Measurements from ENCODE around the gene MGAT5. TPM values are rescaled to one million over a fixed set of nuclear protein-coding genes. Genes with fewer than 3 reads are reported as not detected.

Gene MGAT5
- total RNA-seq, 2 experiments from 2014 or later = 60.8 to 68.0 TPM

GRCh38 chr2:134372141-134372540, 118.3 kb downstream of the MGAT5 start:
- no peak overlapping the region for H3K4me3 ChIP-seq (ENCODE audit: low read depth, low read length, poor library complexity, severe bottlenecking)
- H3K79me2 ChIP-seq (ENCODE audit: insufficient read depth, low read depth, low read length) = no peaks in the 10 kb centered on the region
- H3K27ac ChIP-seq (ENCODE audit: low read depth, low read length, poor library complexity, severe bottlenecking) = no peak overlapping the region
- H3K4me1 ChIP-seq (ENCODE audit: insufficient read depth, low read length, poor library complexity, severe bottlenecking) = peaks cover 22% of the 10 kb centered on the region
- ChIA-PET CTCF (ENCODE audit: unreplicated experiment) (no interaction called here), POLR2A (no interaction called here)
- peaks cover 58% of the 10 kb centered on the region for H3K36me3 ChIP-seq (ENCODE audit: insufficient read depth, low read length)
- no peak overlapping the region for H3K4me2 ChIP-seq (ENCODE audit: low read length)
- intact Hi-C loops (cut with micrococcal nuclease; ENCODE audit: unreplicated experiment) = no loop called here
- DNase-seq (ENCODE audit: low spot score) = no peak
- TF ChIP-seq EZH2phosphoT487 (IDR thresholded peaks at IDR 0.05; ENCODE audit: borderline replicate concordance, low read depth, low read length) = no peak
- TF ChIP-seq, protein P1, sequence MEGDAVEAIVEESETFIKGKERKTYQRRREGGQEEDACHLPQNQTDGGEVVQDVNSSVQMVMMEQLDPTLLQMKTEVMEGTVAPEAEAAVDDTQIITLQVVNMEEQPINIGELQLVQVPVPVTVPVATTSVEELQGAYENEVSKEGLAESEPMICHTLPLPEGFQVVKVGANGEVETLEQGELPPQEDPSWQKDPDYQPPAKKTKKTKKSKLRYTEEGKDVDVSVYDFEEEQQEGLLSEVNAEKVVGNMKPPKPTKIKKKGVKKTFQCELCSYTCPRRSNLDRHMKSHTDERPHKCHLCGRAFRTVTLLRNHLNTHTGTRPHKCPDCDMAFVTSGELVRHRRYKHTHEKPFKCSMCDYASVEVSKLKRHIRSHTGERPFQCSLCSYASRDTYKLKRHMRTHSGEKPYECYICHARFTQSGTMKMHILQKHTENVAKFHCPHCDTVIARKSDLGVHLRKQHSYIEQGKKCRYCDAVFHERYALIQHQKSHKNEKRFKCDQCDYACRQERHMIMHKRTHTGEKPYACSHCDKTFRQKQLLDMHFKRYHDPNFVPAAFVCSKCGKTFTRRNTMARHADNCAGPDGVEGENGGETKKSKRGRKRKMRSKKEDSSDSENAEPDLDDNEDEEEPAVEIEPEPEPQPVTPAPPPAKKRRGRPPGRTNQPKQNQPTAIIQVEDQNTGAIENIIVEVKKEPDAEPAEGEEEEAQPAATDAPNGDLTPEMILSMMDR (conservative IDR thresholded peaks at IDR 0.05; ENCODE audit: low read length) = no peak
- no peaks in the 10 kb centered on the region for H3K9me2 ChIP-seq (ENCODE audit: insufficient read depth, low read length)
- BruUV-seq (replicated peaks) = no TSS peak
- no peak overlapping the region for H2AFZ ChIP-seq (ENCODE audit: low read length)
- no peaks in the 10 kb centered on the region for H4K20me1 ChIP-seq (ENCODE audit: insufficient read depth, low read length)
- H3K9me3 ChIP-seq (ENCODE audit: low read length) = no peaks in the 10 kb centered on the region

DNA sequence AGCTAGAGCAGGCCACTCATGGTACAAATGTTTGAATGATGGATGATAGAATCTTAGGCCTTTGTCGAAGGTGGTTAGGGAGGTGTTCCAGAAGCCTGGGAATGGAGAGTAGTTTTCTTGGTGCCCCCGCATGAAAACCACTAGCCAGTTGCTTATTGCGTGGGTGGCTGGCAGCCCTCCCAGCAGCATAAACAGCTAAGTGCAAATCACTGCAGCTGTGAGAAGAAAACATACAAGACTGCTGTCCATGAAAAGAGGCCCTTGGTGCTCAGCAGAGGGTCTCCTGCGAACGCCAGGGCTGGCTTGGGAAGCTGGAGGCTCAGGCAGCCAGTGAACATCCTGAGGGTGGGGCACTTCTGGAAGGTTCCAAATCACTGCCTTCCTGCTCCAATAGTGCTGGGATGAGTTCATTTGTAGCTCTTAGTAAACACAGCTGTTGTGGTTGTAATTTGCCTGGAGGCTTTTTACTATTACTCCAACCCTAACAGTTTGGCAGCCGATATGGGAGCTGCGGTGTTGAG, 118.8 kb downstream of the MGAT5 start:
- Histone ChIP-seq H3K4me2 (ENCODE audit: low read length) (no peak overlapping the region), H3K9me2 (ENCODE audit: insufficient read depth, low read length) (no peaks in the 10 kb centered on the region), H3K4me1 (ENCODE audit: insufficient read depth, low read length, poor library complexity, severe bottlenecking) (peaks cover 19% of the 10 kb centered on the region), H3K9me3 (ENCODE audit: low read length) (no peaks in the 10 kb centered on the region), H3K27ac (ENCODE audit: low read depth, low read length, poor library complexity, severe bottlenecking) (no peak overlapping the region), H3K79me2 (ENCODE audit: insufficient read depth, low read depth, low read length) (no peaks in the 10 kb centered on the region), H2AFZ (ENCODE audit: low read length) (no peak overlapping the region), H3K4me3 (ENCODE audit: low read depth, low read length, poor library complexity, severe bottlenecking) (no peak overlapping the region), H4K20me1 (ENCODE audit: insufficient read depth, low read length) (no peaks in the 10 kb centered on the region), H3K36me3 (ENCODE audit: insufficient read depth, low read length) (peaks cover 58% of the 10 kb centered on the region)
- intact Hi-C loops (cut with micrococcal nuclease; ENCODE audit: unreplicated experiment) = no loop called here
- ChIA-PET CTCF (ENCODE audit: unreplicated experiment) (no interaction called here), POLR2A (interaction anchor here (0.6 to 1.4 kb wide), 4 partner anchors 9 to 1283 kb away, joined by 3 to 6 read pairs (median 3); no protein-coding TSS in a partner anchor)
- TF ChIP-seq, protein P1 (conservative IDR thresholded peaks at IDR 0.05; ENCODE audit: low read length) = no peak
- no peak for TF ChIP-seq EZH2phosphoT487 (IDR thresholded peaks at IDR 0.05; ENCODE audit: borderline replicate concordance, low read depth, low read length)
- DNase-seq (ENCODE audit: low spot score) = no peak
- no TSS peak for BruUV-seq (replicated peaks)

DNA sequence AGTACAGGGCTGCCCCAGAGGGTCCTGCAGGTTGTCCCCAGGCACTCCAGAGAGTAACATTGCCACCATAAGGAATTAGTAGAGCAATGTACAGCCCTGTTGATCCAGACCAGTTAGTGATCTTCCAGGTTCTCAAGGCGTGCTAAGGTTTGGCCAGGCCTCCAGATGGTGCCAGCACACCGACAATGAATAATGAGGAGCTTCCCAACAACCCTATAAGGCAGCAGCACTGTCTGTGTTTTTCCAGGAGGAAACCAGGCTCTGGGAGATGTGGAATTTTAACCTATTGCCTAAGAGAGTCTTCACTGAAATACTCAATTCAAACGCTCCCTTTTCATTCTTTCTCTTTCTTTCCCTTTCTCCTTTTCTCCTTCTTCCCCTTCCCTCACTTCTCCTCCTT, 122.1 kb downstream of the MGAT5 start:
- BruUV-seq (replicated peaks) = no TSS peak
- Histone ChIP-seq H3K27ac (ENCODE audit: low read depth, low read length, poor library complexity, severe bottlenecking) (no peak overlapping the region), H4K20me1 (ENCODE audit: insufficient read depth, low read length) (no peaks in the 10 kb centered on the region), H3K4me3 (ENCODE audit: low read depth, low read length, poor library complexity, severe bottlenecking) (no peak overlapping the region), H3K79me2 (ENCODE audit: insufficient read depth, low read depth, low read length) (no peaks in the 10 kb centered on the region), H3K36me3 (ENCODE audit: insufficient read depth, low read length) (peaks cover 47% of the 10 kb centered on the region), H2AFZ (ENCODE audit: low read length) (no peak overlapping the region), H3K9me2 (ENCODE audit: insufficient read depth, low read length) (no peaks in the 10 kb centered on the region), H3K9me3 (ENCODE audit: low read length) (no peaks in the 10 kb centered on the region), H3K4me1 (ENCODE audit: insufficient read depth, low read length, poor library complexity, severe bottlenecking) (no peaks in the 10 kb centered on the region), H3K4me2 (ENCODE audit: low read length) (no peak overlapping the region)
- no peak for TF ChIP-seq EZH2phosphoT487 (IDR thresholded peaks at IDR 0.05; ENCODE audit: borderline replicate concordance, low read depth, low read length)
- POLR2A ChIA-PET = no interaction called here
- no peak for DNase-seq (ENCODE audit: low spot score)
- CTCF ChIA-PET (ENCODE audit: unreplicated experiment) = no interaction called here
- intact Hi-C loops (cut with micrococcal nuclease; ENCODE audit: unreplicated experiment) = no loop called here
